OCI-LY7 (cell line): ENCODE results near the gene PDE2A. TPM values are rescaled to one million over a fixed set of nuclear protein-coding genes. Genes with fewer than 3 reads are reported as not detected.

Source experiments
- BruUV-seq: library from RNA; stranded (reverse); fragments of 400-500 nt; replicated peaks from 2 replicates; lab custom pipeline; 2021; lab: Mats Ljungman, UMichigan
- CTCF ChIA-PET: fragments of 300-600 bp; sonication (Branson Sonifier 250); formaldehyde crosslinking; loops from one replicate; lab custom pipeline; 2022; ENCODE audit warnings: antibody characterized with exemption; ENCODE audit not compliant: unreplicated experiment; lab: Charles Lee
- POLR2A ChIA-PET: fragments of 300-600 bp; sonication (Branson Sonifier 250); formaldehyde crosslinking; loops from one replicate; lab custom pipeline; 2022; ENCODE audit warnings: antibody characterized with exemption; lab: Charles Lee
- DNase-seq: peaks from one replicate; pipeline ENCODE4 v3.0.0-alpha.2; 2015; ENCODE audit warnings: low spot score
- H2AFZ ChIP-seq: fragments of 200-600 bp; sonication (generic), shearing (Covaris generic); 2 replicates; pipeline ENCODE4 v1.6.1; 2014; ENCODE audit warnings: mild to moderate bottlenecking, antibody characterized with exemption, low read length, moderate library complexity
- H3K27ac ChIP-seq: fragments of 200-600 bp; sonication (generic); 2 replicates; pipeline ENCODE4 v1.5.1; 2014; ENCODE audit warnings: mixed run types, low read depth, mild to moderate bottlenecking, moderate library complexity, low read length, inconsistent platforms; ENCODE audit not compliant: poor library complexity, severe bottlenecking
- H3K36me3 ChIP-seq: fragments of 200-600 bp; sonication (generic); 2 replicates; pipeline ENCODE4 v1.6.1; 2014; ENCODE audit warnings: mild to moderate bottlenecking, antibody characterized with exemption, low read length, moderate library complexity, mixed read lengths; ENCODE audit not compliant: insufficient read depth
- H3K4me1 ChIP-seq: fragments of 200-600 bp; sonication (generic); 2 replicates; pipeline ENCODE4 v1.5.1; 2014; ENCODE audit warnings: mild to moderate bottlenecking, low read length; ENCODE audit not compliant: insufficient read depth, poor library complexity, severe bottlenecking
- H3K4me2 ChIP-seq: fragments of 200-600 bp; sonication (generic); 2 replicates; pipeline ENCODE4 v1.6.1; 2014; ENCODE audit warnings: mild to moderate bottlenecking, low read length
- H3K4me3 ChIP-seq: fragments of 200-600 bp; sonication (generic); 2 replicates; pipeline ENCODE4 v1.5.1; 2014; ENCODE audit warnings: mild to moderate bottlenecking, low read depth, low read length; ENCODE audit not compliant: poor library complexity, severe bottlenecking
- H3K79me2 ChIP-seq: fragments of 200-600 bp; sonication (generic); 2 replicates; pipeline ENCODE4 v1.6.1; 2016; ENCODE audit warnings: low read depth, mild to moderate bottlenecking, low read length, moderate library complexity, mixed read lengths; ENCODE audit not compliant: insufficient read depth
- H3K9me2 ChIP-seq: fragments of 200-600 bp; sonication (generic); 2 replicates; pipeline ENCODE4 v1.6.1; 2016; ENCODE audit warnings: mild to moderate bottlenecking, low read length, mixed read lengths; ENCODE audit not compliant: insufficient read depth
- H3K9me3 ChIP-seq: fragments of 200-600 bp; sonication (generic); 2 replicates; pipeline ENCODE4 v1.6.1; 2014; ENCODE audit warnings: mild to moderate bottlenecking, mixed run types, low read length, mixed read lengths
- H4K20me1 ChIP-seq: fragments of 200-600 bp; sonication (generic); 2 replicates; pipeline ENCODE4 v1.6.1; 2014; ENCODE audit warnings: mild to moderate bottlenecking, antibody characterized with exemption, low read length, moderate library complexity, mixed read lengths; ENCODE audit not compliant: insufficient read depth
- CTCF ChIP-seq: fragments of 200-600 bp; sonication (generic); conservative IDR thresholded peaks from 2 replicates; pipeline ENCODE4 v1.5.1; 2014; ENCODE audit warnings: mild to moderate bottlenecking, antibody characterized with exemption, low read length, moderate library complexity, mixed read lengths
- EZH2phosphoT487 ChIP-seq: fragments of 200-600 bp; sonication (generic); IDR thresholded peaks from 2 replicates; pipeline ENCODE4 v1.6.1; 2018; ENCODE audit warnings: low read depth, borderline replicate concordance, mild to moderate bottlenecking, mixed run types, antibody characterized with exemption, low read length, moderate library complexity, mixed read lengths
- intact Hi-C: fragments of 100-400 bp; cut with micrococcal nuclease; formaldehyde crosslinking; loops from one replicate; pipeline ENCODE4 v1.10.0; 2022; ENCODE audit not compliant: unreplicated experiment
- total RNA-seq, 2 experiments: library from RNA; depleted of rRNA in 1 of 2; stranded (reverse); fragments of >200 nt in 1 of 2; shearing (Covaris generic) in 1 of 2; gene quantifications; 2 replicates each; pipeline ENCODE4 v1.2.3, GENCODE V29; 2014 to 2022

Gene PDE2A
- total RNA-seq, 2 experiments from 2014 or later, result 0.68 TPM; not detected in 1

GRCh38 chr11:72721276-72721675, 47.1 kb upstream of the PDE2A start:
- Histone ChIP-seq H3K4me1 (peaks cover 47% of the 10 kb centered on the region), H3K27ac (peak overlapping the region; percentile 56), H3K36me3 (peaks cover 55% of the 10 kb centered on the region; the same call in 1 of the 2 replicates), H2AFZ (no peak overlapping the region), H3K79me2 (peaks cover 33% of the 10 kb centered on the region), H3K4me3 (peak overlapping the region; percentile 73), H3K9me2 (no peaks in the 10 kb centered on the region), H4K20me1 (no peaks in the 10 kb centered on the region), H3K4me2 (peak overlapping the region; percentile 86), H3K9me3 (no peaks in the 10 kb centered on the region)
- ChIA-PET CTCF (interaction anchor here (0.6 kb wide), 1 partner anchor 94 kb away, joined by 6 read pairs; no protein-coding TSS in a partner anchor), POLR2A (interaction anchor here (2.2 kb wide), 1 partner anchor 72 kb away, joined by 9 read pairs; the partner anchor contains the start of gene STARD10)
- no peak for DNase-seq
- no peak for TF ChIP-seq EZH2phosphoT487
- TF ChIP-seq CTCF, result no peak
- BruUV-seq, result no TSS peak
- intact Hi-C loops, result no loop called here

GRCh38 chr11:72720784-72721183, 46.6 kb upstream of the PDE2A start:
- peak overlapping the region; percentile 73 for H3K4me3 ChIP-seq
- no peaks in the 10 kb centered on the region for H3K9me3 ChIP-seq
- H3K27ac ChIP-seq, result no peak overlapping the region
- H4K20me1 ChIP-seq, result no peaks in the 10 kb centered on the region
- intact Hi-C loops, result no loop called here
- H3K4me2 ChIP-seq, result peak overlapping the region; percentile 86
- ChIA-PET CTCF (no interaction called here), POLR2A (interaction anchor here (2.2 kb wide), 1 partner anchor 73 kb away, joined by 9 read pairs; the partner anchor contains the start of gene STARD10)
- peaks cover 52% of the 10 kb centered on the region; the same call in 1 of the 2 replicates for H3K36me3 ChIP-seq
- H2AFZ ChIP-seq, result no peak overlapping the region
- DNase-seq, result no peak
- H3K9me2 ChIP-seq, result no peaks in the 10 kb centered on the region
- BruUV-seq, result no TSS peak
- H3K79me2 ChIP-seq, result peaks cover 33% of the 10 kb centered on the region
- TF ChIP-seq EZH2phosphoT487 (no peak), CTCF (no peak)
- peaks cover 46% of the 10 kb centered on the region for H3K4me1 ChIP-seq

GRCh38 chr11:72720047-72720446, 45.8 kb upstream of the PDE2A start:
- Histone ChIP-seq H3K4me1 (peaks cover 38% of the 10 kb centered on the region), H4K20me1 (no peaks in the 10 kb centered on the region), H3K4me3 (peak overlapping the region; percentile 23), H3K36me3 (peaks cover 47% of the 10 kb centered on the region; the same call in 1 of the 2 replicates), H3K9me2 (no peaks in the 10 kb centered on the region), H3K79me2 (peaks cover 33% of the 10 kb centered on the region), H3K4me2 (peak overlapping the region; percentile 86), H3K27ac (no peak overlapping the region), H3K9me3 (no peaks in the 10 kb centered on the region), H2AFZ (no peak overlapping the region)
- ChIA-PET CTCF (no interaction called here), POLR2A (no interaction called here)
- TF ChIP-seq CTCF (no peak), EZH2phosphoT487 (no peak)
- no peak for DNase-seq
- no TSS peak for BruUV-seq
- intact Hi-C loops, result no loop called here
